GM19395 (cell line): Measurements from ENCODE around the gene TTC39A.
"Not testable (repeated sequence)": the region's sequence is repeated elsewhere in the genome, so short reads cannot be mapped to it uniquely, and the experiment has no call there.

Source experiments
- ATAC-seq: cut with Tn5 transposase; IDR thresholded peaks from one replicate; pipeline ENCODE4 v1.9.1; 2021; ENCODE audit warnings: mild to moderate bottlenecking, moderate library complexity; ENCODE audit not compliant: unreplicated experiment

The TTC39A gene

GRCh38 chr1:51340380-51340779 is 10.0 kb upstream of the TTC39A start:
- no peak for ATAC-seq

- ATAC-seq: no peak
These were observed 6.3 kb upstream of the TTC39A start for GRCh38 chr1:51336711-51337110.

DNA sequence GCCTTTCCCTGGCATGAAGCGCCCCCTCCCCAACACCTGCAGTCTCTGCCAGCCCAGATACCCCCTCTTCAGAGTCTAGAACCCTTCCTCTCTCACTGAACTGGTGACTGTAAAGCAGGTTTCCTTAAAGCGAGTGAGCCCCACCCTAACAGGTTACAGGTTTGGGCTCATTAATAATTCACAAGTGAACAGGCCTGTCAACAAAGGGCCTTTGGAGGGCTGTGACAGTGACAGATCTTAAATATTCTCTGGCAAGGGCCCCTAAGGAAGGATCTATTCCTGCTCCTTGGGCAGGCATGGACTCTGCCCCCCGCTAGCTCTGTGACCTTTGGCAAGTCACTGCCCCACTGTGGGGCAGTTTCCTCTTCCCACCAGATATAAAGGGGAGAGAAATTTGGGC is 5.6 kb upstream of the TTC39A start:
- no peak for ATAC-seq

DNA sequence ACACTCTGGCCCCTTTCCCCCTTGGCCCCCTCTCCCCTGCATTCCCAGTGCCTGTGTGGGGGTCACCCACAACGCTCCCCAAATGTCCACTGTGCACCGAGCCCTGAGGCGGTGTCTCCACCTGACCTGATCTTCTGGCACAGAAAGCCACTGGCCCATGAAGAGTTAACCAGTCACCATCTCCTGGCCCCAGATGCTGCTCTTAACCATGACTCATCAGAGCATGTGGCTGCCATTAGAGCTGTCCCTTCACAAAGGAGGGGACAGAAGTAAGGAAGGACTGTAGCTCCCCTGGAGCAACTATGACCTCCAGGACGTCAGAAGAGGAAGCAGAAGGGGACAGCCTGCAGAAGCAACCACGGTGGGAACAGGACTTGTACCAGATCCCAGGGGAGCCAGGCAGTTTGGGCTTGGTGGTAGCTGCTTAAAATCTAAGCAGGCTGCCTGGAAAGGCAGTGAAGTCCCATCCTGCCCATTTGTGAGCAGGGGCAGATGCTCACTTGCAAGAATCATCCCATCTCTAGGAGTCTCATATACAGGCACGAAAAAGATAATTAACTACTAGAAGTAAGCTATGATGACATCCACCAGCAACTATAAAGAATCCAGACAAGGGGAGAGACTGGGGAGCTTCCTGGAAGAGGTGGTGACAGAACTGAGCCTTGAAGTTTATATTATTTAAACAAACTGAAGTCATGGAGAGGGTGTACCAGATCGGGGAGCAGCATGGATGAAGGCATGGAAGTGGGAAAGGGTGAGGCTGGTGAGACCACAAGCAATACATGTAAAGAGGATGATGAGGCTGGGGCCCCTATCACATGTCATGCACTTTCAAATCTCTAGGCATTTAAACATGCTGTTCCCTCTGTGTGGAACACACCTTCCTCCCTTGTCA is 1.1 kb upstream of the TTC39A start:
- ATAC-seq: no peak

DNA sequence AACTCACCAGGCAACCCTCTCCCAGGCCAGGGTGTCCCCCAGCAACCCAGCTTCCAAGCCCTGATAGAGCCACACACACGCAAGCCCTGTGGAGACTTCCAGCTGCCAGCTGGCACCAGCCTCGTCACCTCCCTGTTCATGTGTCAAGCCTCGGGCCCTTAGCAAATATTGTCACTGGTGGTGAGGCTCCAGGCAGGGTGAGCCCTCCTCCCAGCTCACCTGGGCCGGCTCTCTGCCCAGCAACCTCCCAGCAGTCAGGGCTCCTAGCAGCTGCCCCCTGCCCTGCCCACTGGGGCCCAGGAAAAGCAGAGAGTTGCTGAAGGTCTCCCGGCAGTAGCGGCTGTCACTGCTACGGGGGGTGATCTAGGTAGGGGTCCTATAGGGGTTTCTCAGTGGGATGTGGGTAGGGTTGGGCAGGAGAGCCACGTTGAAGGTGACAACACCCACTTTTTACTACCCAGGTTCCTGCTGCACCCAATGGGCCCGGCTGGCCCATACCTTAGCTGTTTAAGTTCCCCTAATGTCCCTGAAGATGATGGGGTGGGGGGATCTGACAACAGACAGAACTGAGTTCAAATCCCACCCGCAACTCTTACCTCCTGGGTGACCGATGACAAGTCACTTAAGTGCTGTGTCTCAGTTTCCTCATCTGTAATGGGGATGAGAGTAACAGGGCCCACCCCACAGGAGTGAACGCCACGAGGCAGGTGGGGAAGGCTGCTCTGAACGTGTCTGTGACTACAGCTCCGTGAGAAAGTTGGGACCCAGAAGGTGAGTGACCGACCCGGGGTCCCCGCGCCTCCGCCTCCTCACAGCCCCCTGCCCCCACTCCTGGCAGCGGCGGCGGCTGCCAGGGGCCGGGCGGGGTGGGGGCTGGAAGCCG is 678 bp downstream of the TTC39A start:
- no peak for ATAC-seq

DNA sequence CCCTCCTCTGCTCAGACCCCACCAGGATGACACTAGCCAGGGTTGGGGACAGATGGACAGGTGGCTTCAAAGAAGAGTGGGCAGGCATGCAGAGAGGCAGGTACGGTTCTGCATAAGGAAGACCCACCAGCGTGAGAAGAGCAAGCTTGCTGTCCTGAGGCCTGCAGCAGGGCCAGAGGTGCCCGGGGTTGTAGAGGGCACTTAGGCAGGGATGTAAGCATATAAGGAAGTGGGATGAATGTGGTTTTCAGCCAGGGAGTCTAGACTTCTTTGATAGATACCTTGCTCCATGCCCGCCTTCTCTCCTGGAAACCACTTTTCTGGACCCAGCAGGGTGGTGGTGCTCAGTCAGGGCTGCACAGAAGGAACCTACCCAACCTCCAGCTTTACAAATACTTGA is 1.4 kb downstream of the TTC39A start:
- ATAC-seq: no peak

DNA sequence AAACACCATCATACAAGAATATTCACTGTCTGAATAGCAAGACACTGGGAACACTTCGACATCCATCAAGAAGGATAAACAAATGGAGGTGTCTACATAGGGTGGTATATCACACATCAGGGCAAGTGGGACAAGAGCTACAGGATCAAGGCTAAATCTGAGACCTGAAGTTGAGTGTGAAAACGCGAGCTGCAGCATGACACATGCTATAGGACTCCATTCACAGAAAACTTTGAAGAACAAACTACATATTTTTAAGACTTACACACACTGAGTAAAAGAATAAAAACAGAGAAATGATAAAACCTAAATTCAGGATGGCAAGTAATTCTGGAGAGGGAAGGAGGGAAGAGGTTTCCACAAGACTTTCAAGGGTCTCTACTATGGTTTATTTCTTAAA is 2.1 kb downstream of the TTC39A start:
- no peak for ATAC-seq

- ATAC-seq: no peak
These were observed 3.0 kb downstream of the TTC39A start for GRCh38 chr1:51327386-51327785.

DNA sequence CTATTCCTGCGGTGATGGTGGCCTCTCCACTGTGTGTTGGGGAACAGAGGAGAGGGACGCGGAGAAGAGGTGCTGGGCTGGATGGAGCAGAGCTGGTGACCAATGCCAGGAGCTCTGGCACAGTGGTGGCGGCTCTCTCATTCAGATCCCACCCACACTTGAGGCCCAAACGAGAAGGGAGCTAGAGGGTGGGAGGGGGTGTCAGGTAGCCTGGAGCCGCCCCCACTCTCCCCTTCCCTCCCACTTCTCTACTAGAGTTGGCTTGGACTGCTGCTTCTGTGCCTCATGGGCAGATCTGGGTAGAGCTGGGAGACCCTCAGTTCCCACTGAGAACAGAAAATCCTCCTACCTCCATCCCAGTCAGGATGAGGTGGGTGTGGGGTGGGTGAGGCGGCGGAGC is 3.5 kb downstream of the TTC39A start:
- no peak for ATAC-seq

- ATAC-seq: no peak
These were observed 4.2 kb downstream of the TTC39A start for GRCh38 chr1:51325878-51326755.

DNA sequence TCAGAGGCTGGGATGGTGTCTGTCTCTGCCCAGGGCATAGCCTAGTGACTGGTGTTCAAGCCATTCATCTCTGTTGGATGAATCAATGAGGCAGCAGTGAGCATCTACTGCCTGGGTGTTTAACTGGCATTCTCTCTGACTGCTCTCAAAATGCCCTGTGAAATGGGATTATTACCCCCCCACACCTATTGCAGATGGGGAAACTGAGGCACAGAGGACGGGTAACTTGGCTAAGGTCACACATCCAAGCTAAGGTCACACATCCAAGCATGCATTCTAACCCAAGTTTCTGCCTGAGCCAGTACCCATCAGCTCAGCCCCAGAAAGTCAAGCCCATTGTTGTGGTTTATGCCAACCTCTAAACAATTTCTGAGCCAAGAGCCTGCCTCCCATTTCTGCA is 5.0 kb downstream of the TTC39A start:
- ATAC-seq: no peak

DNA sequence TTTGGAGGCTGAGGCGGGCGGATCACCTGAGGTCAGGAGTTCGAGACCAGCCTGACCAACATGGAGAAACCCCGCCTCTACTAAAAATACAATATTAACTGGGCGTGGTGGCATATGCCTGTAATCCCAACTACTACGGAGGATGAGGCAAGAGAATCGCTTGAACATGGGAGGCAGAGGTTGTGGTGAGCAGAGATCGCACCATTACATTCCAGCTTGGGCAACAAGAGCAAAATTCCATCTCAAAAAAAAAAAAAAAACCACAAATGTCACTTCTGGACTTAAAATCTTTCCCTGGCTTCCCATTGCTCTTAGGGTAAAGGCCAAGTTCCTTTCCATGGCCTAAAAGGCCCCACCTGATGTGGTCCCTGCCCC is 5.4 kb downstream of the TTC39A start:
- not testable (repeated sequence) for ATAC-seq

GRCh38 chr1:51324251-51325010 is 5.9 kb downstream of the TTC39A start:
- no peak for ATAC-seq

DNA sequence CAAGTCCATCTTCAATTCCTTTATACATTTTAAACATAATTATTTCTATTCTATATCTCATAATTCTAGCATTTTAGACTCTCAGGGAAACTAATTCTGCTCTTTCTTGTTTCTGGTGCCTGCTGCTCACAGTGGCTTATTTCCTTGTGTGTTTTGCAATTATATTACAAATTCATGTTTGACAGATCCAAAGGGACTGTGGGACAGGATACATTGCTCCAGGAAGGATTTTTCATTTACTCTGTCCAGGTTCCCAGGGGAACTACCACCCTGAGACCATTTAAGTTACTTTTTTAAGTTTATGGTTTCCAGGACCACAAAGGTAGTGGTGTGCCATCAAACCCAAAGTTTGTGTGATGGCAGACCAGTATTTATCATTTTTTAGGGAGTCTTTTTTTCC is 6.6 kb downstream of the TTC39A start:
- no peak for ATAC-seq

DNA sequence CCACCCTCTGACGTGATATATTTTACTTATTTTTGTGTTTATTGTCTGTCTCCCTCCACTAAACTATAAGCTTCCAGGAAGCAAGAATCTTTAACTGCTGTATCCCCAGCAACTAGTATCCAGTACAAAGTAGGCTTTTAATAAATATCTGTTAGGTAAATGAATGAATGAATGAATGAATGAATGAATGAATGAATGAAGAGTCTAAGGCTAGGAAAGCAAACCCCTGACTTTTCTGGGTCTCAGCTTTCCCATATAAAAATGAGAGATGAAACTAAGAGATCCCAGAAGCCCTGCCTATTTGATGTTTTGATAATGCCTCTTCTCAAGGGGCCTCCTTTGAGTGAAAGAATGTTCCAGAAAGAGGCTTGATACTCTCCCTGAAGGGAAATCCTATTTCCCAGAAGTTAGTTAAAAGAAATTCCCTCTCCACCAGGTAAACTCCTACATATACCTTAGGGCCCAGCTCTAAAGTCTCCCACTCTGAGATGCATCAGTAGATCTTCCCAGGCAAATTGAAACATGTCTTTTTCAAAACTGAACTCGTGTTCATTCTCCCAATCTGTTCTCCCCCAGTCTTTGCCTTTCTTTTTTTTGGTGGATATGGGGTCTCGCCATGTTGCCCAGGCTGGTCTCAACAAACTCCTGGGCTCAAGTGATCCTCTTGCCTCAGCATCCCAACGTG is 7.8 kb downstream of the TTC39A start:
- ATAC-seq: no peak

DNA sequence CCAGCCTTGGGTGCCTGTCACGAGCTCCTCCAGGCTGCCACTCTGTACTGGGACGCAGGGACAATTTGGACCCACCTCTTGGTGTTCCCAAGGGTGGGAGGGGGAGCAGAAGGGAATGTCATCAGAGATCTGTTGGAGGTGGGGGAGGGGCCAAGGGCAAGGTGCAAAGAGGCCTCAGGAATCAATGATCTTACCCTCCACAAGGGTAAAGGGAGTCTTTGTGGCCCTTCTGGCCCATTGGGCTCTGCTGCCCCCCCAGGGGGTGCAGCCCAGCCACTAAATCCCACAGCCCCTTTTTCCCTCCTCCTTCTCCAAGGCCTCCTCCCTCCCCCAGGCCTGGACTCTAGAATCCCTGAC is 8.5 kb downstream of the TTC39A start:
- ATAC-seq: no peak

- ATAC-seq: no peak
These were observed 9.1 kb downstream of the TTC39A start for GRCh38 chr1:51320967-51321923.

DNA sequence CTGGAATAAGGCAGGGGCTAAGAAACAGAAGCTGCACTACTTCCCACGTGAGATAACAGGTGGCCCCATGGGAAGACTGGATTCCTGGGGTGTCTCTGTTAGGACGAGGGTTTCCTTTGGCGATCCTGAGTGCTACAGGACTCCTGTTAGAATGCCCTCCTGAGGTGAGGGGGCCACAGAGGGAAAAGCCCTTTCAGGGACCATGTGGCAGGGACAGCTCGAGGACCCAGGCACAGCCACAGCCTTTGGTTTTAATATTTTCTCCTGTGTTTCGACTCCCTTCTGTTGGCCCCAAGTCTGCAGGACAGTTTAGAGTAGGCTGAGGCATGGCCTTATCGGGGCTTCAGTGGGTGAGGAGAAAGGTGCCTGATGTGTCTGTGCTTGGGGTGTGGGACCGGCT is 12.6 kb downstream of the TTC39A start:
- no peak for ATAC-seq

DNA sequence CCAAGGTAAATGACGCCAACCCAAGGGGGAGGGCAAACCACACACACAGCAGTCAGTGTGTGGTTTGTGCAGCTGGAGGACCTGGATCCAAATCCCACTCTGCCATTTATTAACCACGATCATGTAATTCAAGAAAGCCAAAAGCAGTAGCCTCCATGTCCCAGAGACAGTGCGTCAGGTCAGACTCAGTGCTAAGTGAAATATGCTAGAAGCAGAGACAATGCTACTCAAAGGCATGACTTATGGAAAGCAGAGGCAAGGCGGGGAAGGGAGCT is 13.6 kb downstream of the TTC39A start:
- ATAC-seq: no peak
